RWPE1 (cell line): ENCODE measurements around the gene AMOTL2.

Experiments used
- CTCF ChIA-PET: fragments of 350-600 bp; sonication (Branson Sonifier 250); formaldehyde crosslinking; extraction: SDS; loops from one replicate; lab custom pipeline; 2021; lab: Yijun Ruan, JAX
- POLR2A ChIA-PET: fragments of 400-600 bp; formaldehyde crosslinking; extraction: SDS; loops from one replicate; lab custom pipeline; 2020; ENCODE audit warnings: antibody characterized with exemption; ENCODE audit not compliant: low non-redundant PET; lab: Yijun Ruan, JAX
- DNase-seq: peaks from one replicate; pipeline ENCODE4 v3.0.0; 2012; ENCODE audit warnings: low spot score
- H3K27ac ChIP-seq: fragments of 450-650 bp; 2 replicates; pipeline ENCODE4 v1.5.1; 2017
- CTCF ChIP-seq: fragments of 450-650 bp; conservative IDR thresholded peaks from 2 replicates; pipeline ENCODE4 v1.5.1; 2017; ENCODE audit warnings: low read depth, mild to moderate bottlenecking

AMOTL2 gene

GRCh38 chr3:134356411-134357040 is 17.7 kb downstream of the AMOTL2 start:
- POLR2A ChIA-PET: no interaction called here
- peak overlapping the region; percentile 97 for H3K27ac ChIP-seq
- DNase-seq: no peak
- TF ChIP-seq CTCF: no peak
- CTCF ChIA-PET: interaction anchor here (0.6 to 0.7 kb wide), 2 partner anchors 56 to 279 kb away, joined by 3 read pairs; no protein-coding TSS in a partner anchor

GRCh38 chr3:134355416-134355815 is 18.8 kb downstream of the AMOTL2 start:
- no peak for TF ChIP-seq CTCF
- POLR2A ChIA-PET: interaction anchor here (0.6 kb wide), 1 partner anchor 15 kb away, joined by 3 read pairs; no protein-coding TSS in a partner anchor
- DNase-seq: no peak
- CTCF ChIA-PET: interaction anchor here (1.4 kb wide), 1 partner anchor 118 kb away, joined by 3 read pairs; no protein-coding TSS in a partner anchor
- H3K27ac ChIP-seq: peak overlapping the region; percentile 79

- peak overlapping the region; percentile 79 for H3K27ac ChIP-seq
- TF ChIP-seq CTCF: no peak
- CTCF ChIA-PET: interaction anchor here (0.6 to 1.4 kb wide), 3 partner anchors 46 to 119 kb away, joined by 3 to 5 read pairs (median 3); no protein-coding TSS in a partner anchor
- POLR2A ChIA-PET: interaction anchor here (0.6 to 1.0 kb wide), 2 partner anchors 15 to 26 kb away, joined by 3 read pairs; no protein-coding TSS in a partner anchor
- DNase-seq: no peak
Measured at GRCh38 chr3:134354612-134355251, 19.5 kb downstream of the AMOTL2 start.

GRCh38 chr3:134353831-134354611 is 20.2 kb downstream of the AMOTL2 start:
- TF ChIP-seq CTCF: no peak
- CTCF ChIA-PET: interaction anchor here (1.1 kb wide), 1 partner anchor 45 kb away, joined by 3 read pairs; no protein-coding TSS in a partner anchor
- H3K27ac ChIP-seq: peak overlapping the region; percentile 79
- DNase-seq: no peak
- POLR2A ChIA-PET: interaction anchor here (1.0 to 2.1 kb wide), 2 partner anchors 10 to 26 kb away, joined by 3 to 11 read pairs; no protein-coding TSS in a partner anchor

- DNase-seq: no peak
- TF ChIP-seq CTCF: no peak
- peak overlapping the region; percentile 79 for H3K27ac ChIP-seq
- ChIA-PET POLR2A (interaction anchor here (1.0 to 2.1 kb wide), 2 partner anchors 11 to 25 kb away, joined by 3 to 11 read pairs; no protein-coding TSS in a partner anchor), CTCF (interaction anchor here (0.6 to 1.1 kb wide), 3 partner anchors 19 to 459 kb away, joined by 3 to 5 read pairs (median 3); no protein-coding TSS in a partner anchor)
Measured at GRCh38 chr3:134353171-134353825, 20.9 kb downstream of the AMOTL2 start.
